ENCODE results near the gene MYL3.
"Not testable (repeated sequence)": the region's sequence is repeated elsewhere in the genome, so short reads cannot be mapped to it uniquely, and the experiment has no call there.

The MYL3 gene

DNA sequence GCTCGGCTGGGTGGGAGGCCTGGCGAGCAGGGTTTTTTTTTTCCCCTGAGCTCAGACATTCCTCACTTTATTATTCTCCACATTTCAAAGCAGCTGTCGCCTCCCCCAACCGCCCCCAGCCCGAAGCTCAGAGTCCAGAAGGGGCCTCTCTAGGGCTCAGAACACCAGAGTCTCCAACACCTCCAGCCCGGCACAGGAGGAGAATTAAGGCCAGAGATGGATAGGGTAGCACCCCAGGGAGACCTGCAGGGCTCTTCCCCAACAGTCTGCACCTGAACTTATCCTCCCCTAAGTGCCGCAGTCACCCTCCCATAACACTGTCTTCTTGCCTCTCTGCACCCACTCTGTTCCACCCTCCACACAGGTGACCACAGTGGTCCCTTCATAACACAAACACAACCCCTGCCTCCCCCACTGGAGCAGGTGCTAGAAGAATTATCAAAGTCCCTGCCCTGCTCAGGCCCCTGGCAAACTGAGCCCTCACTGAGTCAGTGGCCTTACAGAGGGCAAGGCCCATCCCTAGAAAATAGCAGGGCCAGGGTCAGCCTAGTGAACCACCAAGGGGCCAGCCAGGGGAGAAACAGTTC lies 14.1 kb downstream of the MYL3 start:
- no peak for DNase-seq

DNA sequence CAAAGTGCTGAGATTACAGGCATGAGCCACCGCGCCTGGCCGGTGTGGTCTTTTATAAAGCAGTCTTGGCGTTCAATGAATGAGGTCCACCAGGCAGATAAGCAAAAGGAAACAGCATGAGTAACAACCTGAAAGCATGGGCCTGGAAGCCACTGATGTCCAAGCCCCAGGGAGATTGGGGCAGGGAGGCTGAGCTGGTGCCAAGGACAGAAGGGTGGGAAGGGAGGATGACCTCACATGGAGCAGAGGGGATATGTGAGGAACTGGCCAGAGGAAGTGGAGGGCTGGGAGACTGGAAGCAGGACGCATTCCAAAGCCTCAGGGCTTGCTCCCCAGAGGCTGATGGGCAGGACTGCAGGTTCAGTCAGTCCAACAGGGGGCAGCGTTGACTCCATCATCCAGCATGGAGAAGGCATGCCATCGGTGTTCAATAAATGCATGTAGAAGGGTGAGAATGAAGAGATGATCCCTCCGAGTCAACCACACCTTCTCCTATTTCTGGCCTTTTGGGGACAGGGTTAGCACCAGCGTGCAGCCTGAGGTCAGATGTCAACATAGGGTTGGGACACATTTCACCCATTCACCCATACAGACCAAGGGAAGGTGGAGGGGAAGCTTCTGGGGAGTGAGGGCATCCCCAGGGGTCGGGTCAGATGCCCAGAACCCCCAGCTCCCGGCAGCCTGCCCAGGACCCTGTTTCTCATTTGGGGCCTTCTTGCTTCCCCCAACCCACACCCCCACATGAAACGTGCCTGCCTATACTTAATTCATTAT lies 14.8 kb downstream of the MYL3 start:
- no peak for DNase-seq

DNA sequence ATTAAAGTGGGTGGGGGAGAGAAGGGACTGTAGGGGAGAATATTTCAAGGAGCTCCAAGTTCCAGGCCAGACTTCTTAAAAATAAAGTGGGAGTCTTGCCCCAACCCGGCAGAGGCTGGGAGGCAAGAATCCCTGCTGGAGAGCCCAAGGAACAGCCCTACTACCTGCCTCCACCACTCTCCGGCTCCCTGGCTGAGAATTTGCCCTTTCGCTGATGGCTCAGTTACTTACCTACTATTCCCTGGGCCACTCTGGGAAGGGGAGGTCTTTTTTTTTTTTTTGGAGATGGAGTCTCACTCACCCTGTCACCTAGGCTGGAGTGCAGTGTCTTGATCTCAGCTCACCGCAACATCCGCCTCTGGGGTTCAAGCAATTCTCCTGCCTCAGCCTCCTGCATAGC lies 15.5 kb downstream of the MYL3 start:
- DNase-seq, result no peak

DNA sequence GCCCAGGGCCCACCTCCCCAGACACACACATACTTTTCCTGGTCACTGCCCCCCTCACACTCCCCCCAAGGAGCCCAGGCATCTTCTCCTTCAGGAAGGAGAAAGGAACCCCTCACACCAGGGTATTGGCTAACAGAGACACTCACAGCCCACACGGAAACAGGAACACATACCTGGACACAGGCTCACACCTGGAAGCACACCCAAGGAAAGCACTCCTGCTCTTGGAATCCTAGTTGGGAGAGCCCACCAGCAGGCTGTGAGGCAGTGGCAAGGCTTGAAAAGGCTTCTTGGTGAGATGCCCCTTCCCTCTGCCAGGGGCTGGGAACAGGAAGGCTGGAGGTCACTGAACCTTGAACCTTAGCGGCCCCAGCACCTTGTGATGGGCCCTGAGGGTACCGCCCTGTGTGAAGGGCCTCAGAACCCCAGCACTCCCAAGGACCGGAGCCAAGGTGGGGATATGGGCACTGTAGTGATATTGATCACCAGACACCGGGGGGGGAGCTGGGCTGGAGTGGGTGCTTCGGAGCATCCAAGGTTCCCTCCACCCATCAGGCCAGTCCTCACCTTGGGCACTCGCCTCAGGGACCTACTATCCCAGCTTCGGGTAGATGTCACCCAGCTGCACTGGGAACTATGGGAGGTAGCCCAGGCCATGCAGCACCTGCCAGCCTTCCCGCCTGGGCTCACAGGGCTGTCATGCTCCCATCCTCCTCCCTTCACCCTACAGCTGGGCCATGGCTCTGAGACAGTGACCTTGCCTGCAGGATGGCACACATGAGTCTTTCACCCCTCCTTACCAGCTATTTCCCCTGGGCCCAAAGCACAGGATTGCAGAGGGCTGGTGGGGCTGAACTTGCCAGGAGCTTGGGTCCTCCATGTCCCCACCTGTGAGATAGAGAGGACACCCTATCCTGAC lies 16.4 kb downstream of the MYL3 start:
- DNase-seq, result no peak

DNA sequence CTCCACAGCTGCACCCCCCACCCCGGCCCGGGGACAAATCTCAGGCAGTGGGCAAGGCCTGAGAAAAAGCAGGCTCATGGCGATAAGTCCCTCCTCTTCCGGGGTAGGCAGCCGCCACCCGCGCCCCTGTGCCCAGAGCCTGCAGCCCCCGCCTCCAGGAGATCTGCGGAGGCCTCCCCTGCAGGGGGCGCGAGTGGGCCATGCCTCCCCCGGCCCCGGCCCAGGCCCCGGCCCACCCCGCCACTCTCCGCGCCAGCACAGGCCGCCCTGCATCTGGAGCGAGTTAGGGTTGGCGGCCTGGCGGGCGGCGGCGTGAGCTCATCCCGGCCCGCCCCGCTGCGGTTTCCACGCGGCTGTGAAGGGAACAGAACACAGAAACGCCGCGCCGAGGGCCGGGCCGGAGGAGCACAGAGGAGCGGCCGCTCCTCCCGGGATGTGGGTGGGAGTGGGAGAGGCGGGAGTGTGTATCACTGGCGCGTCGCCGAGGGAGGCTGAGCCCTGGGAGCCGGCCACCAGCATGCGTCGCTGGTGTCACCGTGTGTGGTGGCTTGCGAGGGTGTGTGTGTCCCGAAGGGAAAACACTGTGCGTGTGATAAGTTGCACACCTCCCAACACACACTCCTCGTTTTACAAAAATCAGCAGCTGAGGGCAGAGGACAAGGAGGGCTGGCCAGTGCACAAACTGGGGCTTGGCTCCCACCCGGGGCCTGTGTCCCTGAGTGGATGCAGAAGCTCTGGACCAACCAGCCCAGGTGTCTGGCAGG lies 17.2 kb downstream of the MYL3 start:
- peak; percentile 94 for DNase-seq

DNA sequence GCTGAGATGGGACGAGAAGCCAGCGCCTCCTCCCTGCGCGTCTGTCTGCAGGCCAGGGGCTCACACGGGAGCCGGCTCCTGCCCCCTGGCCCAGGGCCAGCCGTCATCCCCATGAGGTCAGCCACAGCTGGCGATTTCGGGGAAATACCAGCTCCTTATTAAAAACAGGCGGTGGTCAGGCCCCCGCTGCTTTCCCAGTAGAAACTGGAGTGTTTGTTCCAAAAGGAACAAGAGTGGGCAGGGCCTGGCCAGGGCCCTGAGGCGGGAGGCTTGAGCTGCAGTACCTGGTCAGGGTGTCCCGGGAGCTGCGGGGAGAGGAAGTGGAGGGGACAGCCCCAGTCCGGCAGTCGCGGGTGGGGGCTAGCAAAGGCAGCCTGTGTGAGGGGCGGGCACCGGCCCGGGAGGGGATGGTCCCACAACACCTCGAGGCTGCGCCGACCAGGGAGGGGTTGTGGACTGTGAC lies 17.8 kb downstream of the MYL3 start:
- peak; percentile 89 for DNase-seq

DNA sequence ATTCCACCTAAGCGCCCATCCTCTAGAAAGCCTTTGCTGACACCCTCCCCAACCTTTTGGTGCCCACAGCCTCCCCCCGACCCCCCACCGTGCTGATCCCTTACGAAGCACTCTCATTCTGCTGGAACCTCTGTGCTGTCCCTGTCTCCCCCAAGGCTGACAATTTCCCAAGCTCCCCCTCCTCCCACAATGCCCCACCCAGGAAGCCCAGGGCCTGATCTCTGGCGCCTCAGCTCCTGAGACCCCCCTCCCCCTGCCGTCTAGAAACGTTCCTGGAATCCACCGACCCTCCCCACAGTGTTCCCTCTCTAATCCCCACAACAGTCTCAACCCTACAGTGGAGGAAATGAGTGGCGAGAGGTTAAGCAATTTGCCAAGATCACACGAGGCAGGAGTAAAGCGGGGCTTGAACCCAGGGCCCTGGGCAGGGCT lies 18.3 kb downstream of the MYL3 start:
- DNase-seq, result peak; percentile 45

DNA sequence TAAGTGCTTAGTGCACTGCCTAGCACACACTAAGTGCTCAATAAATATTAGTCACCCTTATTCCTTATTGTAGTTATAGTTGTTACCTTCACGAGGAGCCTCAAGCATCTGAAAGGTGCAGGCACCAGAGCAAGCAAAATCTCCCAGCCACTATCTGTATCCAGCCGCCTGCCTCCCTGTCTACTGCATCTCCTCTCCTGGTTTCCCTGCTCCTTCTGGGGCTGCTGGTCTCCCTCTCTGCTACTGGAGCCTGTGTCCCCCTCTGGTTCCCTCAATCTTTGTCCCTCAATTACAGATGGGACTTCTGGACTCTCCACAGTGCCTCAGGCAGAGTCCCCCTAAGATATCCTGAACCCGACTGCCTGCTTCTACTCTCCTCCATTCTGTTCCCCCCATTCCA lies 18.8 kb downstream of the MYL3 start:
- DNase-seq, result no peak

DNA sequence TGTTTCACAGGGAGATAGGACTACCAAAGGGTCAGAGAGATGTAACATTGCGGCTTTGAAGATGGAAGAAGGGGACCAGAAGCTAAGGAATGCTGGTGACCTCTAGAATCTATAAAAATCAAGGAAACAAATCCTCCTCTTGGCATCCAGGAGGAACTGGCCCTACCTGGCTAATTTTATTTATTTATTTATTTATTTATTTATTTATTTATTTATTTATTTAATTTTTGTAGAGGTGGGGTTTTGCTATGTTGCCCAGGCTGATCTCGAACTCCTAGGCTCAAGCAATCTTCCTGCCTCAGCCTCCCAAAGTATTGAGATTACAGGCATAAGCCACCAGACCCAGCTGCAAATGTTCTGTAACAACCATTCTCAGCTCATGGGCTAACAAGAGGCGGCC lies 19.7 kb downstream of the MYL3 start:
- DNase-seq, result no peak

DNA sequence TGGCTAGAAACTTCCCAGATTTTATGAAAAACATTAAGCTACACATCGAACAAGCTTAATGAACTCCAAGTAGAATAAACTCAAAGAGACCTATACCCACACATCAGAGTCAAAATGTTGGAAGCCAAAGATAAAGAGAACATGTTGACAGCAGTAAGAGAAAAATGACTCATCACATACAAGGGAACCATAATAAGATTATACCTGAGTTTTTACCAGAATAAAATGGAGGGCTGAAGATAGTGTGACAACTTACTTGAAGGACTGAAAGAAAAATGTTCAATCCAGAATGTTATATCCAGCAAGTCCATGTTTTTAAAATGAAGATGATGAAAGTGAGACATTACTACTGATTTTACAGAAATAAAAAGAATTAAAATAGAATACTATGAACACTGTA lies 22.8 kb downstream of the MYL3 start:
- no peak for DNase-seq

DNA sequence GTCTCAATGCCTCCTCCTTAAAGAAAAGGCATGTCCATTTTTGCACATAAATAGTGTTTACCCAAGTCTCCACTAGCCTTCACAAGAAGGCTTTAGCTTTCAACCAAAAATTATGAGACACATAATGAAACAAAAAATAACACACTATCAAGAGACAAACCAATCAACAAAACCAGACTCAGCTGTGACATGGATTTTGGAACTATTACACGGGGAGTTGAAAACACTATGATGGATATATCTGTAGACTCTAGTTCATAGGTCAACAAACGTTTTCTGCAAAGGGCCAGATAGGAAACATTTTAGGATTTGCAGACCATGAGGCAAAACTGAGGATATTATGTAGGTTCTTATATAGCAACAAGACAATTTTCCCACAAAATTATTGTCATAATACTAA lies 24.9 kb downstream of the MYL3 start:
- no peak for DNase-seq

DNA sequence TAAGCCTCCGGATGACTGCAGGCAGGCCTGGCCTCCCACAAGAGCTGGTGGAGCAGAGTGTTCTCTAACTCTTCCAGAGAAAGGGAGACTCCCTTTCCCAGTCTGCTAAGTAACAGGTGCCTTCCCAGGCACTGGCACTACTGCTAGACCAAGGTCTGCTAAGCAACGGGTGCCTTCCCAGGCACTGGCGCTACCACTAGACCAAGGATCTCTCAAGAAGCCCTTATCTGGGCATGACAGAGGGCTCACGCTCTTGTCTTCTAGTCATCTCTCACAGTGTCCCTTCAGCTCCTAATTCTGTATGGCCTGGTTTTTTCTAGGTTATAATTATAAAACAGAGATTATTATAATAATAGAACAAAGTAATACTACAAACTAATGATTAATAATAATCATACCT lies 27.8 kb downstream of the MYL3 start:
- no peak for DNase-seq

DNA sequence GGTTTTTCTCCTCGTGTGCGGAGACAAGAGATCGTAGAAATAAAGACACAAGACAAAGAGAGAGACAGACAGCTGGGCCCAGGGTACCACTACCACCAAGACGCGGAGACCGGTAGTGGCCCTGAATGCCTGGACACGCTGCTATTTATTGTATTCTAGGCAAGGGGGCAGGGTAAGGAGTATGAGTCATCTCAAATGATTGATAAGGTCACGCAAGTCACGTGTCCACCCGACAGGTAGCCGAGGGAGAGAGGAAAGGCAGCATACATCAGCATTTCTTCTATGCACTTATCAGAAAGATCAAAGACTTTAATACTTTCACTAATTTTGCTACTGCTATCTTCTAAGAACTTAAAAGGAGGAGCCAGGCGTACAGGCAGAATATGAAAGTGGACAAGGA lies 28.2 kb downstream of the MYL3 start:
- no peak for DNase-seq

DNA sequence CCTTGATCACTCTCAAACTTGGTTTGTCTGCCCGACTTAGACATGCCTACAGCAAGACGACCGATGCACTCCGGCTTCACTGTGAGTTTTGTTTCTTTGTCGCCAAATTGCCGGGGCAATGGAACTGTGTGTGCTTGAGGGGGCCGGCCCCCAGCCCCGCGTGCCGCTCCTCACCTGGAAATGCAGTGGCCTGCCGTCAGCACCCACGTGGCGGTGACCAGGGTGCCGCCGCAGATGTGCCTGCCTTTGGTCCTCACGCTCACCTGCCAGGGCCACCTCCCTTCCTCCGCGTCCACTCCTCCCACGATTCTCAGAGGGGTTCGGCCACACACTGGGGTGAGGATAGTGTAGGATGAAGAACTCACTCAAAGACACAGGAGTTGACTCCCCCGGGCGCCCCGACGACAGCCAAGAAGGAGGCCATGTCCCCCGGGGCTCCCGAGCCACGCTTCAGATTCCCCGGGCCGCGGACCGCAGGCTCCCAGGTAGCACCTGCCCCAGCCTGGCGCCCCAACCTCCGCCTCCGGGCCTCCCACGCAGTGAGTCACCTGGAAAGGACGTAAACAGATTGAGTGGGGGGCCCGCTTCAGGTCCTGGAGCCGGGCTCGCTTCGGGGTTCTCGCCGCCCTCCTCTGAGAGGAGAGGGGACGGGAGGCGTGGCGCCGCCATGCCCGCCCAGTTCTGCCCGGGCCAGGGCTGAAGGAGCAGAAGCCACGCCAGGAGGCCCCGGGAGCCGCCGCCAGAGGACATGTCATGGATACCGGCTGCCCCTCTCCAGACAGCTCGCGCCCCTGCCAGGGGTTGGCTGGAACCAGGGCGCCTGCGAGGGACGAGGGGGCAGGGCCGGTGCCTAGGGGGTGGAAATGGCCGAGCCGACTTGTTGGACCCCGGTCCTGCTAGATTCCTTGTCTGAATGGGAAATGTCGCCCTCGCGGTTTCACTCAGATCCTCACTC lies 29.6 kb downstream of the MYL3 start:
- DNase-seq, result no peak

DNA sequence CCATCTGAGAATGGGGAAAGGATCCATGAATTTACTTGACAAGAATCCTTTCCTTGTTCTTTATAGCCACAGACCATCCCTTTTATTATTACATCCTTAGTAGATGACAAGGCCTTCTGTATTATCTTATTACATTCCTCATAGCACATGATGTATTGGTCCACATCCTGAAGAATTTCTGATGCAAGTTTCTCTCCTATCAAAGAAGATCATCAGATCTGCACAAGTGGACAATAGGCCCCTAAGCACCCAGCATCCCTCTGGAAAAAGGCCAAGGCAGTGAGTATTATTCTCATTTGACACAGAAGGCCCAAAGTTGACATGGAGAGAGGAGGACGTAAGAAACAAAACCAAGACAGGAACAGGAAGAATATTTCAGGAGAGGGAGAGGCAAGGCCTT lies 31.4 kb downstream of the MYL3 start:
- no peak for DNase-seq

DNA sequence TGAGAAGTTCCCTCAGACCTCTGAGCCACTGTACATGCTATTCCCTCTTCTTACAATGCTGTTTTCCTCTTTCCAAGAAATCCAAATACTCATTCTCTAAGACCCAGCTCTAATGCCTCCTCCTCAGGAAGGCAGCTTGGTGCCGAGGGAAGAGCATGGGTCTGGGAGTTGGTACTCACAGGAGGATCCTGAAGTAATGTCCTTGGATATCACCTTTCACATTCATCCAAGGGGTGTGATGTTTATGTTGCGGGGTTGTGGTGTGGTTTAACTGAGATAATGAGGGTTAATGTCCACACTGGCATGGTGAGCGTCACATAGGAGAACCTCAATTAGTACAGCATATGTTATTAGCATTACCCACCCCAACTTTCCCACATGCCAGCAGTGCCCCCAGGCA lies 31.9 kb downstream of the MYL3 start:
- no peak for DNase-seq

DNA sequence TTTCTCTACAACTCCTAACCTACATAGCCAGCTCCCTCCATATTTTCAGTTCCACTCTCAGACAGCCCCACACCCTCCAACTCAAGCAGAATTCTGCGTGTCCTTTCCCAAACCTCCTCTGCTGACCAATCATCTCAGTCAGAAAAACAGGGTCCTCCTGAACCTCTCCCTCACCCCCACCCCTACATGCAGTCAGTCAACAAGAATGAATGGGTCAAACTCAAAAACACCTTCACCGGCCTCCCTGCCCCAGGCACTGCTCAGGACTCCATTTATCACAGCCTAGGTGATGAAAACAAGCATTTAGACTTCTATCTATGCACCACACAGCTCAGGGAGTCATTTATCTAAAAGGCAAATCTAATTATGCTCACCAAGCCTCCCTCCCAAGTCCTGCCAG lies 32.4 kb downstream of the MYL3 start:
- DNase-seq, result no peak

DNA sequence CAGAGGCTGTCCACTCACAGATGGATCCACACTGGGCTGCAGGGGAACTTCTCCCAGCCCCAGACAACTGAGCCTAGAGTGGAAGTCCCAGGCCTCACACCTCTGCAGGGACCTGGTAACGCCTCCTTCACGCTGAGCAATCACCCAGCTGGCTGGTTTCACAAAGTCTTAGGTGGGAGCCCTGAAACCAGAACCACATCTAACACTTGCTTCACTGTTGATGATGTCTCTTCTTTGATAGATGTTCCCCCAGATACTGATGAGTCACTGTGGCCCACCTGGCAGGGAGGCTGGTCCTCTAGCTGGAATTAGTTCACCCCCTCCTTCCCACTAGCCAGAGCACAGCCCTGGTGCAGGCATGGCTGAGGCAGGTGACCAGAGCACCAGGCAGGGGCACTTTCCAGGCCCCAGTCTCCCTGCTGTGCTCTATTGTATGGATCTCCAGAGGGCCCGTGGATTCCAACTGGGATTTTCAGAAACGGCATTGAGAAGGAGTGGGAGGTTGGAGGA lies 33.5 kb downstream of the MYL3 start:
- no peak for DNase-seq

DNA sequence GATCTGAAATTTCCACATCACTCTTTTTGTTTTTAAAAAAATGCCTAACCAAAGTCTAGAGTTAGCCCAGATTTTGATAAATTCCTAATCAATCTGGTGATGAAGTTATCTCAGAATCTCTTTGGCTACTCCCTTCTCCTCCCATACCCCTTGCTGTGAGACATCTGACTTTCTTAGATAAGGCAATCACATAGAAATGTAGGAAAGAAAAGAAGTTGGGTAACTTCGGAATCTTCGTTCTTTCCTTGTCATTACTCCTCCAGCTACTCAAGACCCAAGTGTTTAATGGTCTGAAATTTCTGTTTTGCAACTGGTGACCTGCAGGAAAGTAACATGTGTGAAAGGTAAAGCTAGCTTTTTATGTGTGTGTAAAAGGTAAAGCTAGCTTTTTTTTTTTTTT lies 37.8 kb downstream of the MYL3 start:
- no peak for DNase-seq

DNA sequence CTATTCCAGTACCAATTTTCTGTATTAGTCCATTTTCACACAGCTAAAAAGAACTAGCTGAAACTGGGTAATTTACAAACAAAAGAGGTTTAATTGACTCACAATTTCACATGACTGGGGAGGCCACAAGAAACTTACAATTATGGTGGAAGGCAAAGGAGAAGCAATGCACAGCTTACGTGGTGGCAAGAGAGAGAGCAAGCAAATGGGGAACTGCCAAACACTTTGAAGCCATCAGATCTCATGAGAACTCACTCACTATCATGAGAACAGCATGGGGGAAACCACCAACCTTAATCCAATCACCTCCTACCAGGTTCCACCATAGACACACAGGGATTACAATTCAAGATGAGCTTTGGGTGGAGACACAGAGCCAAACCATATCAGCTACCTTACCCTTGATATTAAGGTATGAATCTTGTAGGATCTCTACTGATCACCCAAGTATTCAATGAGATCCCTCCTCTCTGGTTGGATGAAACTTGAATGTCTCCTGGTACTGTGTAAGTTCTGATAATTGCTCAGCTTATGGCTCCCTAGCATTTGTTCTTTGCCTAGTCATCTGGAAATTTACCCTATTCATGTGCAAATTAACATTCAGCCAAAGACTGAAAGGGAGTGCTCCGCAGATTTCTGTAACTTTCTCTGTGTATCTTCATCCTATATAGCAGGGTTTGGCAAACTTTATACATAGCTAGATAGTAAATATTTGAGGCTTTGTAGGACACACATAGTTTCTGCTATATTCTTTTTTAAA lies 38.9 kb downstream of the MYL3 start:
- DNase-seq, result no peak

DNA sequence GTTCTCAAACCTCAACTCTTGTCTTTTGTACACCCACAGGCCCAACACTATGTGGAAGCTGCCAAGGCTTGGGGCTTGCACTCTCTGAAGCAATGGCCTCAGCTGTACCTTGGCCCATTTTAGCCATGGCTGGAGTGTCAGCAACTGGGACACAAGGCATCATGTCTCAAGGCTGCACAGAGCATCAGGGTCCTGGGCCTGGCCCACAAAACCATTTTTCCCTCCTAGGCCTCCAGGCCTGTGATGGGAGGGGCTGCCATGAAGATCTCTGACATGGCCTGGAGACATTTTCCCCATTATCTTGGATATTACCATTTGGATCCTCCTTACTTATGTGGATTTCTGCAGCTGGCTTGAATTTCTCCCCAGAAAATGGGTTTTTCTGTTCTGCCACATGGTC lies 39.9 kb downstream of the MYL3 start:
- DNase-seq, result not testable (repeated sequence)
